Smooth muscle cell (in vitro differentiated cells): ENCODE data around the gene DUSP2. TPM values are rescaled to one million over a fixed set of nuclear protein-coding genes. Genes with fewer than 3 reads are reported as not detected.

Experiments used
- DNase-seq: peaks from one replicate; lab custom pipeline; 2025; ENCODE audit not compliant: unreplicated experiment; lab: John Stamatoyannopoulos, UW
- H2AFZ ChIP-seq: fragments of 200-600 bp; sonication (generic); 2 replicates; pipeline ENCODE4 v1.6.0; 2016; ENCODE audit warnings: antibody characterized with exemption, low read depth, mild to moderate bottlenecking
- H3F3A ChIP-seq: fragments of 200-600 bp; sonication (generic); 2 replicates; pipeline ENCODE4 v1.6.0; 2017; ENCODE audit warnings: antibody characterized with exemption, low read depth
- H3K27ac ChIP-seq: fragments of 200-600 bp; sonication (generic); 2 replicates; pipeline ENCODE4 v1.5.1; 2016; ENCODE audit warnings: low read depth, mild to moderate bottlenecking
- H3K27me3 ChIP-seq: fragments of 200-600 bp; sonication (generic); 2 replicates; pipeline ENCODE4 v1.6.1; 2016; ENCODE audit warnings: low read depth, mild to moderate bottlenecking
- H3K36me3 ChIP-seq: fragments of 200-600 bp; sonication (generic); 2 replicates; pipeline ENCODE4 v1.5.1; 2016; ENCODE audit warnings: low read depth
- H3K4me1 ChIP-seq: fragments of 200-600 bp; sonication (generic); 2 replicates; pipeline ENCODE4 v1.5.1; 2016; ENCODE audit warnings: low read depth
- H3K4me2 ChIP-seq: fragments of 200-600 bp; sonication (generic); 2 replicates; pipeline ENCODE4 v1.6.0; 2016; ENCODE audit warnings: mild to moderate bottlenecking
- H3K4me3 ChIP-seq: fragments of 200-600 bp; sonication (generic); 2 replicates; pipeline ENCODE4 v1.5.1; 2016; ENCODE audit warnings: mild to moderate bottlenecking
- H3K79me2 ChIP-seq: fragments of 200-600 bp; sonication (generic); 2 replicates; pipeline ENCODE4 v1.6.0; 2016; ENCODE audit warnings: low read depth, mild to moderate bottlenecking
- H3K9ac ChIP-seq: fragments of 200-600 bp; sonication (generic); 2 replicates; pipeline ENCODE4 v1.6.0; 2016; ENCODE audit warnings: low read depth
- H3K9me3 ChIP-seq: fragments of 200-600 bp; sonication (generic); replicated peaks from 2 replicates; pipeline ENCODE4 v1.5.1; 2016; ENCODE audit warnings: low read depth
- H4K20me1 ChIP-seq: fragments of 200-600 bp; sonication (generic); 2 replicates; pipeline ENCODE4 v1.6.0; 2016; ENCODE audit warnings: low read depth
- CTCF ChIP-seq: fragments of 200-600 bp; sonication (generic); IDR thresholded peaks from 2 replicates; pipeline ENCODE4 v1.5.1; 2017; ENCODE audit warnings: borderline replicate concordance, mild to moderate bottlenecking, antibody characterized with exemption; ENCODE audit not compliant: insufficient read depth, poor library complexity, severe bottlenecking
- WGBS: methylation state at CpG from one replicate; pipeline ENCODE4 v1.1.7; 2016; ENCODE audit warnings: low lambda C conversion rate; 5-methylcytosine and 5-hydroxymethylcytosine counted together
- polyA plus RNA-seq: library from polyadenylated mRNA; unstranded; fragments of >200 nt; fragmentation: Nextera tagmentation; extraction: Ambion mirVana; gene quantifications from 2 replicates; pipeline ENCODE4 v1.2.1, GENCODE V29; 2016
- total RNA-seq: library from RNA; depleted of rRNA; stranded (reverse); fragments of >200 nt; gene quantifications from 2 replicates; pipeline ENCODE4 v1.2.3, GENCODE V29; 2014

Gene DUSP2
- total and polyA plus RNA-seq, 2 experiments from 2014 or later, result 55.3 to 89.3 TPM

GRCh38 chr2:96140941-96141623 is 4.2 kb downstream of the DUSP2 start:
- Histone ChIP-seq H3K4me2 (no peak overlapping the region), H3K9ac (no peak overlapping the region), H4K20me1 (peaks cover 11% of the 10 kb centered on the region), H3K4me3 (no peak overlapping the region), H3K36me3 (no peaks in the 10 kb centered on the region), H3K4me1 (peaks cover 4% of the 10 kb centered on the region), H3K27me3 (peaks cover 1% of the 10 kb centered on the region), H3F3A (no peaks in the 10 kb centered on the region), H3K79me2 (no peaks in the 10 kb centered on the region), H3K9me3 (no peaks in the 10 kb centered on the region), H3K27ac (no peak overlapping the region), H2AFZ (no peak overlapping the region)
- no peak for DNase-seq
- 93% methylated on average over 13 of the region's 13 CpGs for WGBS
- no peak for TF ChIP-seq CTCF

GRCh38 chr2:96139181-96139758 is 6.0 kb downstream of the DUSP2 start:
- Histone ChIP-seq H3K9ac (no peak overlapping the region), H3K27ac (no peak overlapping the region), H3K9me3 (no peaks in the 10 kb centered on the region), H3K36me3 (no peaks in the 10 kb centered on the region), H3F3A (no peaks in the 10 kb centered on the region), H4K20me1 (peaks cover 11% of the 10 kb centered on the region), H3K79me2 (no peaks in the 10 kb centered on the region), H3K4me1 (no peaks in the 10 kb centered on the region), H2AFZ (no peak overlapping the region), H3K4me3 (no peak overlapping the region), H3K27me3 (peaks cover 11% of the 10 kb centered on the region), H3K4me2 (no peak overlapping the region)
- DNase-seq, result no peak
- TF ChIP-seq CTCF, result no peak
- 68% methylated on average over 7 of the region's 7 CpGs for WGBS

- Histone ChIP-seq H3K9ac (no peak within 1 kb of the TSS), H3K4me3 (no peak within 1 kb of the TSS), H3K27me3 (peaks cover 11% of the 10 kb centered on the region), H3K27ac (no peak within 1 kb of the TSS), H4K20me1 (peaks cover 4% of the 10 kb centered on the region), H3K4me1 (no peaks in the 10 kb centered on the region), H3K36me3 (no peaks in the 10 kb centered on the region), H3K9me3 (no peaks in the 10 kb centered on the region), H2AFZ (no peak within 1 kb of the TSS), H3K79me2 (no peaks in the 10 kb centered on the region), H3F3A (no peaks in the 10 kb centered on the region), H3K4me2 (no peak within 1 kb of the TSS)
- TF ChIP-seq CTCF, result peak; percentile 44
- no peak for DNase-seq
- 15% methylated on average over 12 of the region's 17 CpGs for WGBS
Measured at GRCh38 chr2:96138179-96139145, 6.8 kb downstream of the DUSP2 start, which contains the start of gene ASTL. Gene ASTL, minus strand, starts transcription at chr2:96138502. Its CDS starts 66 bp downstream, at chr2:96138436.
